AG08395 (cell line): Measurements from ENCODE around the gene BMPR1A.
"Not testable (repeated sequence)": the region's sequence is repeated elsewhere in the genome, so short reads cannot be mapped to it uniquely, and the experiment has no call there.

Source experiments
- DNase-seq: peaks from one replicate; pipeline ENCODE4 v3.0.0; 2012; ENCODE audit warnings: mixed read lengths, low spot score

Gene BMPR1A

GRCh38 chr10:86969421-86970041 lies 213.1 kb downstream of the BMPR1A start:
- DNase-seq: peak; percentile 50

GRCh38 chr10:86970162-86970981 lies 214.0 kb downstream of the BMPR1A start:
- peak; percentile 86 for DNase-seq

DNA sequence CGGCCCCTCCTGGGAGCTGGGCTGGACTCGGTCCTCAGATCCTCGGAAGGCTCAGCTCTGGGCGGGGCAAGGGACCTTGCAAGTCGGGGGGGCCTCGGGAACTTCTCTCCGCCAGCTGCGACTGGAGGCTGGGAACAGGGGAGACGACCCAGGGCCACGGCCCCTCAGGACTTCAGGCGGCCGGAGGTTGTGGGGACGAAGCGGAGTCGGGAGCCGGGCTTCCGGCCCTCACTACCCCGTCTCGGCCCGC lies 214.5 kb downstream of the BMPR1A start:
- no peak for DNase-seq

DNA sequence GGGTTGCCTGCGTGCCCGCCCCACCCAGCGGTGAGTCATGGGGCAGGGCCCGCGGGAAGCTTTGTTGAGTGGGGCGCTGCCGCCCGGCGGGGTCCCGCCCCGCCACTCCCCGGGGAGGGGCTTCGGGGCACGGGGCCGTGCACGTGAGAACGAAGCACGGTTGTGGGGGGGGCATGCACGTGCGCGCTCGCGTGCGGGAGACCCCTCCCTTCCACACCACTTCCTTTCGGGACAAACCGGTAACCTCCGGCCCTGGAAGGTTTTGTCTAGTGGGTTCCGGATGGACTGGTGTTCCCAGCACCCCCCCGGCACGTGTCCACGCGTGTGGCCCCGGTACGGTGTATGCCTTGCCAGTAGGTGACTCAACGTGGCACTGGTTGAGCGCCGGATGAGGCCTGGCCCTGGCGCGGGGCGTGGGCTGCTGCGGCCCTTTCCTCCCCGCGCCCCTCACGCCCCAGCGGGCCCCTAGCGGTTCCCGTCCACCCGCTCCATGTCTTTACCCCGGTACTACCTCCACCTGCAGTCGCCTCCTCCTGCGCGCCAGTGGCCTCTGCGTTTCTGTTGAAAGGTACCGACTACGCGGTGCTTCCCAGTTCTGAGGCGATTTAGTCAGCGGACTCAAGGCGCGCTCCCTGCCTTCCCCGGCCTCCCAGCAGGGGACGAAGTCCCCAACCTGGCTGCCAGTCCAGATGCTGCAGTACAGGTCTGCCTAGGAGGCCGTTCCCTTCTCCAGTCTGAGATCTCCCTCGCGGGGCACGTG lies 215.0 kb downstream of the BMPR1A start:
- DNase-seq: peak; percentile 94

GRCh38 chr10:86972613-86973380 lies 216.4 kb downstream of the BMPR1A start:
- no peak for DNase-seq

DNA sequence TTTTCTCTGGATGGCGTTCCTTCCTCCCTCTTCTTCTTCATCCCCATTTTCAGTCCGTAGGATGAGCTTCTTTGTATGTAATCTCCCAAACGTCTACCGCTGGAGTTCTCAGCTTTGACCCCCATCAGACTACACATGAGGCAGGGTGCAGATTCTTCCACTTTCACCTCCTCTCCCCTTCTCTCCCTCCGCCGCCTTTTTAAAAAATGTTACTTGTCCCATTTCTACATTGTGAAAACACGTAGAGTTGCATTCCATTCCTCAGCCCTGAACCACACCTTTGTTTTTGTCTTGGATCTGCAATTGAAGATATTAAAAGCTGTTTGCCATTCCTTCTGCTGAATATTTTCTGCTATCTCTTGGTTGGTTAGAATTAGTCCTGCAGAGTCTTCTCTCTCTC lies 218.1 kb downstream of the BMPR1A start:
- DNase-seq: no peak

- no peak for DNase-seq
Observed at GRCh38 chr10:86976362-86977056, 220.1 kb downstream of the BMPR1A start.

DNA sequence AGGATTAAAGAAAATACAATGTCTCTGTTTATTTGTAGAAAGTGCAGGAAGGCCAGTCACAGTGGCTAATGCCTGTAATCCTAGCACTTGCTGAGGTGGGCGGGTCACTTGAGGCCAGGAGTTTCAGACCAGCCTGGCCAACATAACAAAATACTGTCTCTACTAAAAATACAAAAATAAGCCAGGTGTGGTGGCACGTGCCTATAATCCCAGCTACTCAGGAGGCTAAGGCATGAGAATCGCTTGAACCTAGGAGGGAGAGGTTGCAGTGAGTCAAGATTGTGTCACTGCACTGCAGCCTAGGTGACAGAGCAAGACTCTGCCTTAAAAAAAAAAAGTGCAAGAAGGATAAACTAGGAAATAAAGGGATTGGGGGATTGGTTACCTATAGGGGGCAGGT lies 222.0 kb downstream of the BMPR1A start:
- not testable (repeated sequence) for DNase-seq

DNA sequence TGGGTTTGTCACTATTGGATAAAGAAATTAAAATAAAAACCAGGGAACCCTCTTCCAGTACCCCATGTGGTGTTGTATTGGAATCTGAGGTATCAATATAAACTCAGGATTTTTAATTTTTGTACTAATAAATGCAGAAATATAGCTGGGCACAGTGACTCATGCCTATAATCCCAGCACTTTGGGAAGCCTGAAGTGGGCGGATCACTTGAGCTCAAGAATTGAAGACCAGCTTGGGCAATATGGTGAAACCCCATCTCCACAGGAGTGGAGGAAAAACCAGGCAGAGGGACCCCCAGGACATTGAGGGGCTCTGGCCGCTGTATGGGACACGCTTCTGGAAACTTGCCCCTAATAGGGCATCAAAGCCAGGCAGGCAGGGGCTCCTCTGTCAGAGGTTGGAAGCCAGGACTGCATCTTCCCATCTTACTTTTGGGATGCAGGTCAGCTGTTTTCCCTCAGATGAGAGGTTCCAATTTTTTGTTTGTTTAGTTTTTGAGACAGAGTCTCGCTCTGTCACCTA lies 222.9 kb downstream of the BMPR1A start:
- no peak for DNase-seq

GRCh38 chr10:86979977-86980448 lies 223.6 kb downstream of the BMPR1A start:
- peak; percentile 30 for DNase-seq

- not testable (repeated sequence) for DNase-seq
Observed at GRCh38 chr10:86981020-86981419, 224.6 kb downstream of the BMPR1A start.

GRCh38 chr10:86981716-86982115 lies 225.3 kb downstream of the BMPR1A start:
- DNase-seq: no peak
